GM19238 (cell line): ENCODE data around the gene MAGI2.

Experiments
- DNase-seq: peaks from one replicate; pipeline ENCODE4 v3.0.0; 2011; ENCODE audit warnings: low spot score; ENCODE audit not compliant: insufficient read length

Gene MAGI2

GRCh38 chr7:78066599-78066998 is 1386.9 kb downstream of the MAGI2 start:
- DNase-seq, result no peak

DNA sequence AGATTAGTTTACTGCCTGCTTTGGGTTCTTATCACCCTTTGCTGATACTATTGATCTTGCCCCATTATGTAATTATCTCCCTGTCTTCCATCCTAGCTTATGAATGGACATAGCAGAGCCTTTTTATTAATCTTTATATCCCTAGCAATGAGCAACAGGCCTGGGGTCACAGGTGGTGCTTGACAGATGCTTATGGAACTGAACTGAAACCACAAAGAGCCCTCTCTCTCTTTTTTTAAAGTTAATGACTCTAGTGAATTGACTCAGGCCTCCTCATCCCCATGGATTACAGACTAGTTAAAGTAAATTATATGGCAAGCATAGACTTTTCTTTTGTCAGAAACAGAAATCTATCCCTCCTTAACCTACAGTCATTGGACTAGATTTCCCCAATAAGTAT is 1389.7 kb downstream of the MAGI2 start:
- no peak for DNase-seq

DNA sequence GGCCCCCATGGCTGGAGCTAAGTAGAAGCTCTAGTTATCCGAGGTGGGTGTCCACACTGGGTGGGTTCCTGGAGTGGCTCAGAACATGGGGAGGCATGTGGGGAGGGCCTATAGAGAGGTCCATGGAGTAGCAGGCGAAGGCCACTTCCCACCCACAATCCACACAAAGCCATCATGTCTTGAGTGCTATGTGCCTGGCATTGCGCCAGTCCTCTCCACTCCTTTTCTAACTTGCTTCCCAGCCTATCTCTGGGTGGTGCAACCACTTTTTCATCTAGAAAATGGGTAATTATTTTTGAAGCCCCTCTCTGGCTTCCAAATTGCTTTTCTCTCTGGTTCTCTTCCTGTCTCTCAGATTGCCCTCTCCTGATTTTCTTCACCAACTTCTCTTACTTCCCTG is 1391.3 kb downstream of the MAGI2 start:
- DNase-seq, result no peak

GRCh38 chr7:78057571-78057970 is 1395.9 kb downstream of the MAGI2 start:
- no peak for DNase-seq

DNA sequence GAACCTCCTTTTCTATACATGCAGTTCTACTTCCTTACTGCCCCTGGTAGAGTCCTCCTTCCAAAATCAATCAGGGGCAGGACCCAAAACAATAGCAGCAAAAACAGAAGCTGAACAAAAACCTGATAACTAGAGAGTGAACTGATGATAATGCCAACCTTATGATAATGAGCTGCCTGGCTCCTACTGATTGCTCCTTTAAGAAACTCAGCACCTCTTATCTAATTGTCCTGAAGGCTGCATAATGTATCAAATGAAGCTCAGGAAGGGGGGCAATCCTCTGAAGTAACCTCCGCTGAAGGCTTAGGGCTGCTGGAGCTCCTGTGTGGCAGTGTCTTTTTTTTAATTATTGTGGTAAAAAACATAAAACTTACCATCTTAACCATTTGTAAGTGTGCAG is 1397.9 kb downstream of the MAGI2 start:
- no peak for DNase-seq

GRCh38 chr7:78055001-78055573 is 1398.4 kb downstream of the MAGI2 start:
- no peak for DNase-seq

DNA sequence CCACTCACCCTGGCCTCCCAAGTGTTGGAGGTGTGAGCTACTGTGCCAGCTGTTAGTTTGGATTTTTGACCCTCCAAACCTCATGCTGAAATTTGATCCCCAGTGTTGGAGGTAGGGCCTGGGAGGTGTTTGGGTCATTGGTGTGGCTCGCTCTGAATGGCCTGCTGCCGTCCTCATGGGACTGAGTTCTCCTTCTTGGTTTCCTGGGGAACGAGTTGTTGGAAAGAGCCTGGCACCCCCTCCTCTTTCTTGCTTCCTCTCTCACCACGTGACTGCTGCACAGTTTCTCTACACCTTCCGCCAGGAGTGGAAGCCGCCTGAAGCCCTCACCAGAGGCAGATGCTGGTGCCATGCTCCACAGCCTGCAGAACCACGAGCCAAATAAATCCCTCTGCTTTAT is 1401.4 kb downstream of the MAGI2 start:
- DNase-seq, result no peak

DNA sequence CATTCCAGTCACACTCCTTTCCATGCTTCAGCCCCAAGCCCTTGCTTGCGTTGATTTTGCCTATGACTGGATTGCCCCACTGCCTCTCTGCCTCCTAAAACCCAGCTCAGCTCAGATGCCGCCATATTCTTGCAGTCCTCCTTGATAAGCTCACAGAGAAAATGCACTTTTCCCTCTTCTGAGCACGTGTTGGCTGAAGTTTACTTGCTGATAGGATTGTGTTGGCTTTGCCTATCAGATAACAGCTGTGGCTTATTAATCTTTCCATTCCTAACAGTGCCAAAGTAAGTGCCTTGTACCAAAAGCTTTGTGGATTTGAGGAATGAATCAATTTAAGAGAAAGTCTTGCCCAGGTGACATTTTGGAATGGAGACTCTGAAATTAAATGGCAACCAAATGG is 1405.7 kb downstream of the MAGI2 start:
- no peak for DNase-seq

DNA sequence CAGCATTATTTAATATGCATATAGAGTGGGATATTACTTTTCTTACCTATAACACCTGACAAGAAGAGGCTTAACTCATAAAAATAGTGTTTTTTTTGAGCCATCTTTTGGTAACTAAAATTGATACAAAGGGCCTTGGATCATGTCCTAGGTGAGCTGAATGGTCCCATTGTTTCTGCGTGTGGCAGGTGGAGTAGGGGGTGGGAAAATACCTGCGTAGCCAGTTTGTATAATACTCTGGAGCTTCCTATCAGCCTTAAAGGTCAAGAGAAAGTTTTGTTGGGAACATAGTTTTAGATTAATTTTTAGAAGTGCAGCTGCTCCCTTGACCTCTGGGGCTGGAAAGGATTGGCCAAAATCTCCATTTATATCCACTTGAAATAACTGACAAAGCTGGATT is 1410.3 kb downstream of the MAGI2 start:
- no peak for DNase-seq

DNA sequence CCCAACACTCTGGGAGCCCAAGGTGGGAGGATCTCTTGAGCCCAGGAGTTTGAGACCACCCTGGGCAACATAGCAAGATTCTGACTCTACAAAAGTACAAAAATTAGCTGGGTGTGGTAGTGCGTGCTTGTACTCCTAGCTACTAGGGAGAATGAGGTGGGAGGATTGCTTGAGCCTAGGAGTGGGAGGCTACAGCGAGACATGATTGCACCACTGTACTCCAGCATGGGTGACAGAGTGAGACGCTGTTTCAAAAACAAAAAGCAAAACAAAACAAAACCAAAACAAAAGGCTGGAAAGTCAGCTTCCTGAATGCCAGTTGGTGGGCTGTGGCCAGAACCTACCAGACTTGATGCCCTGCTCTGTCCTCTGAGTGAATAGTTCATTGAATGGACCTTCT is 1412.0 kb downstream of the MAGI2 start:
- DNase-seq, result no peak

DNA sequence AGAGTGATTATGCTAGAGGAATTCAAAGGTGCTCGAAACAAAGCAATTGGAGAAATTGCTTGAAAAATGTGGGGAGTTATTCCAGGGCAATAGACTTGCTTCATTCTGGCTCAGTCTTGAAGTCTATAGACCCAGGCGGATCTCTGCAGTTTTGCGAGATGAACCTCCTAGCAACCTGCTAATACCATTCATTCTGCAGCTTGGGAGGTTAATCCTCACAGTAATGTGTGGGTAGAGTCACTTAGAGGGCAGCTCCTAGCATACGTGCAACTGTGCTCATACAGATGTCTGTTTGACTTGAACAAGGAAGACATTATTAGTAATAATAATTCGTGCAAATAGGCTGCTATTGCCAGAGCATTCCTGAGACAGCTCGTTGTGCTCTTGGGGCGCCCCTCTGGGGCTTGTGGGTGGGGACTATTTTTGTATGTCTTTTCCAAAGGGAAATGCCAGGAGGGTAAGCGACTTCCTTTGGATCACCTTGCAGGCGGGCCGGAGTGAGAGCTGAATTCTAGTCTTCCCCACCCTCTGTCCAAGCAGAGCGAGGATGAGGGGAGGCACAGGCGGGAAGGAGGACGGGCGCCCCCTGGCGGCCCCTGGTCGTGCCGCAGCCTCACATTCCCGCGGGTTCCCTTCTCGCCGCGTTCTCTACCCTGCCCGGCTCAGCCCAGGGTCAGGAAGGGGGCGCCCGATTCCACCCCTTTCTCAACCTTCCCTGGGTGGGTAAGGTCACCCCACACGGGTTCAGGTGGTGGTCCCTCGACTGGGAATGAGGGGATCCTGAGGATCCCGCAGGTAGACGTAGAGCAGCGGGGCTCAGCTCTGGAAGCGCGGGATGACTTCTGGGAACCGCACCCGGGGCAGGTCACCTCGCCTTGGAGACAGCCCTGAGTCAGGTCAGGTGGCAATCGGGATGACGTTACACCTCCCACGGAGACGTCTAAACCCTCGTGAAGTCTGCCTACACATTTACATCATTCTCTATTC is 1413.4 kb downstream of the MAGI2 start:
- DNase-seq, result peak; percentile 23

- no peak for DNase-seq
These were observed 1414.9 kb downstream of the MAGI2 start for GRCh38 chr7:78038465-78039080.

GRCh38 chr7:78037603-78038002 is 1415.9 kb downstream of the MAGI2 start:
- no peak for DNase-seq

DNA sequence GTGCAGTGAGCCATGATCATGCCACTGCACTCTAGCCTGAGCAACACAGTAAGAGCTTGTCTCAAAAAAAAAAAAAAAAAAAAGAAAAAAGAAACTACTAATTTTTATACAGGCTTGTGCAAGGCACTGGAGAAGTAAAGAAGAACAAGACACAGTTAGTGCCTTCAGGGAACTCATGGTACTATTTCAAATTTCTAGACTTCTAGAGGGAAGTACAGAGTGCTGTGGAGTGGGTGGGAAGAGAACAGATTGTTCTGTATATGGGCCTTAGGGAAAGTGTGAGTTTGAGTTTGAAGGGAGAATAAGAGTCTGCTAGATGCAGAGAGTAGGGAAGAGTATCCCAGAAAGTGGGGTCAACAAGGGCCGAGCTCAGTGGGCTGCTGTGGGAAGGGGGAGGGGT is 1420.1 kb downstream of the MAGI2 start:
- no peak for DNase-seq

DNA sequence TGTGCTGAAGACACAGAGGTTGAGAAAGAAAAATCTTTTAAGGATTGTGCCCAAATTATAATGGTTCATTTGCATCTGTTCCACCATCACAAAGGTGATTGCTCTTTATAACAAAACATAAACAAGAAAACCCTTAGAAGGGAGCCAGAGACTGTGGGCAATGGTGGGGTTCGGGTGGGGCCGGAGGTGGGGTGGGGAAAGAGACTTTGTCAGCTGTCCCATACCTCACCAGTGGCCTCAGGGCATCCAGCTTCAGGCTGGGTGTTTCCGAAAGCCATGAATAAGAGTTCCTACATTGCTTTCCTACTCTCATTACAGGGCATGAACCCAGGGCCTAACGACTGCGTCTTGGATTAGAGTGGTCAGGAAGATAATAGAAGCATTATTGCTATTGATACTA is 1427.0 kb downstream of the MAGI2 start:
- DNase-seq, result no peak

GRCh38 chr7:78024591-78024990 is 1428.9 kb downstream of the MAGI2 start:
- no peak for DNase-seq

DNA sequence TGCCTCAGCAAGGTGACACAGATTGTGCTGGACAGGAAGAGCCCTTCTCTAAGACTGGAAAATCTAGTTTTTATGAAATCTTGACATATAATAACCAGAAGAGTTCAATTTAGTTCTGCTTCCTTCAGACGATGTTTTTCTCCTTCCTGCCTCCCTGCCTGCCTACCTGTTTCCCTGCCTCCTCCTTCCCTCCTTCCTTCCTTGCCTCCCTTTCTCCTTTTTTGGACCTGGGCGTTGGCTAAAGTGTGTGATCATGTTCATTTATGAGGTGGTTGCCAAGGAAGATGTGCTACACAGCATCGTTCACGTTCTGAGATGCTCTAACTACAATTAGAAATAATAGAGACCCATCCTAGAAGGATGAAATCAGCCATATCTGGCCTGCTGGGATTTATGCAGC is 1430.3 kb downstream of the MAGI2 start:
- DNase-seq, result no peak

- no peak for DNase-seq
These were observed 1431.3 kb downstream of the MAGI2 start for GRCh38 chr7:78022165-78022564.

DNA sequence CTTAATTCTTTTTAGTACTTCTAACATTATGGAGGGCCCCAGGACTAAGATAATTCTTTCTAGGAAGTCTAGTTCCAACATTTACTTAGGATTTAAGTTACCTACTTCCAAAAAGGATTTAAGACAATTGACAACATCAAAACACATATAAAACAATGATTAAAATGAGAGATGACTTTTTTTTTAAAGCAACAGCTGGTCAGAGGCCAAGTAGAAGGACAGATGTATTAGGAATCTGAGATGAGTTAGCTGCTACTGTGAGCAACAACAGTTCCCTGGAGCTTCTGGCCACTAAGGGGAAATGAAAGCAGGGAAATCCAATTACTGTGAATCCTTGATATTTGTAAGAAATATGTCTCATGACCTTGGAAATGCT is 1432.6 kb downstream of the MAGI2 start:
- no peak for DNase-seq

GRCh38 chr7:78020136-78020873 is 1433.2 kb downstream of the MAGI2 start:
- peak; percentile 35 for DNase-seq

GRCh38 chr7:78019447-78020135 is 1433.9 kb downstream of the MAGI2 start:
- peak; percentile 61 for DNase-seq
